Panc1 (cell line): ENCODE data around the gene ARHGAP23.

ENCODE experiments used
- POLR2AphosphoS5 ChIP-seq: IDR thresholded peaks from 2 replicates; pipeline ENCODE4 v1.6.1; 2012; ENCODE audit warnings: mild to moderate bottlenecking, low read depth, low read length, moderate library complexity
- SIN3A ChIP-seq: IDR thresholded peaks from 2 replicates; pipeline ENCODE4 v1.6.1; 2012; ENCODE audit warnings: low read depth, mild to moderate bottlenecking, low read length, moderate library complexity, borderline replicate concordance; ENCODE audit not compliant: insufficient read depth
- TF ChIP-seq, protein P1 (sequence below): fragments of 450-650 bp; IDR thresholded peaks from 2 replicates; pipeline ENCODE4 v1.5.1; 2017; ENCODE audit warnings: mild to moderate bottlenecking

DNA sequence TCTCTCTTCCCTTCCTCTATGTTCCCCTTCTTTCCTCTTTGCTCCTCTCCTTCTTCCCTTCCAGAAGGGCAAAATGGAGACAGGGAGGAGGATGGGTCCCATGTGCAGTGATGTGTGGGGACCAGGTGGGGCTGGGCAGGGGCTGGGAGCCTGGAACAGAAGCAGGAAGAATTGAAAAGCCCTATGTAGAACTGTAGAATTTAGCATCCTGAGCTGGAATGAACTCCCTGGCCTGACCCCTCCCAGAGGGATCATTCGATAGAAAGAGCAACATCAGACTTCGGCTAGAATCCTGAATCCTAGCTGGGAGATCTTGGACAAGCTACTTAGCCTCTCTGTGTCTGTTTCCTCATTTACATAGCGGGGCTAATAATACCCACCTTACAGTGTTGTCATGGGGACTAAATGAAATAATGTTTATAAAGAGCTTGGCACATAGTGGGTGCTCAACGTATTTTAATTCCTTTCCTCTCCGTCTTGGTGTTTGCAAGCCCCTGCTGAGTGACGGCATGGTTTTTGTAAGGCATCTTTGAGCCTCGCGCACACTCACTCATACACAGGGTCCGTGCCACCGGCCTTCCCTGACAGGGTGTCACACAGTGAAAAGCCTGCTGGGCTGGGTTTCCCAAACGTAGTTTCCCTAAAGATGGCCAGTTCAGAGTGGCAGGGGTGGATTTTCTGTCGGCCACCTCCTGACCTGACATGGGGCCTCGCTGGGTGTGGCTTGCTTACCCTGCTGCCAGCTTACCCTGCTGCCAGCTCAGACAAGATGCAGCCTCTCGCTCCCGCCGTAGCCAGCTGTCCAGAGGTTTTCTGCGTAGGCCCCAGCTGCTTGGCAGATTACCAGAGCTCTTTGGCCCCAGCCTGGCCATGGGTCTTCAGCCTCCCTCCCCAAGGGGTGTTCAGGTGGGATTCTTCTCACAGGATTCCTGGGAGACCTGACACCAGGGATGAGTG is 6.1 kb upstream of the ARHGAP23 start:
- TF ChIP-seq, protein P1, sequence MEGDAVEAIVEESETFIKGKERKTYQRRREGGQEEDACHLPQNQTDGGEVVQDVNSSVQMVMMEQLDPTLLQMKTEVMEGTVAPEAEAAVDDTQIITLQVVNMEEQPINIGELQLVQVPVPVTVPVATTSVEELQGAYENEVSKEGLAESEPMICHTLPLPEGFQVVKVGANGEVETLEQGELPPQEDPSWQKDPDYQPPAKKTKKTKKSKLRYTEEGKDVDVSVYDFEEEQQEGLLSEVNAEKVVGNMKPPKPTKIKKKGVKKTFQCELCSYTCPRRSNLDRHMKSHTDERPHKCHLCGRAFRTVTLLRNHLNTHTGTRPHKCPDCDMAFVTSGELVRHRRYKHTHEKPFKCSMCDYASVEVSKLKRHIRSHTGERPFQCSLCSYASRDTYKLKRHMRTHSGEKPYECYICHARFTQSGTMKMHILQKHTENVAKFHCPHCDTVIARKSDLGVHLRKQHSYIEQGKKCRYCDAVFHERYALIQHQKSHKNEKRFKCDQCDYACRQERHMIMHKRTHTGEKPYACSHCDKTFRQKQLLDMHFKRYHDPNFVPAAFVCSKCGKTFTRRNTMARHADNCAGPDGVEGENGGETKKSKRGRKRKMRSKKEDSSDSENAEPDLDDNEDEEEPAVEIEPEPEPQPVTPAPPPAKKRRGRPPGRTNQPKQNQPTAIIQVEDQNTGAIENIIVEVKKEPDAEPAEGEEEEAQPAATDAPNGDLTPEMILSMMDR: no peak
- no peak for TF ChIP-seq POLR2AphosphoS5
- no peak for TF ChIP-seq SIN3A
